Chondrocyte (in vitro differentiated cells): ENCODE measurements around the gene PPP1CC. TPM values are rescaled to one million over a fixed set of nuclear protein-coding genes. Genes with fewer than 3 reads are reported as not detected.
A peak's percentile ranks its signal among the peaks of the same experiment; 100 is the strongest.

Source experiments
- DNase-seq: peaks from one replicate; pipeline ENCODE4 v3.0.0; 2021; ENCODE audit warnings: mixed read lengths, low spot score
- H3K27ac Mint-ChIP-seq: one replicate; pipeline ENCODE4 v1.8.0; 2021; ENCODE audit warnings: mild to moderate bottlenecking, moderate library complexity, mixed read lengths; ENCODE audit not compliant: unreplicated experiment
- H3K27me3 Mint-ChIP-seq: 2 replicates; pipeline ENCODE4 v1.8.0; 2021; ENCODE audit warnings: low read depth, mixed read lengths
- H3K36me3 Mint-ChIP-seq: 2 replicates; pipeline ENCODE4 v1.8.0; 2021; ENCODE audit warnings: low read depth, mixed read lengths
- H3K4me1 Mint-ChIP-seq: 2 replicates; pipeline ENCODE4 v1.8.0; 2021; ENCODE audit warnings: low read depth, mild to moderate bottlenecking, mixed read lengths
- H3K4me3 Mint-ChIP-seq: one replicate; pipeline ENCODE4 v1.8.0; 2021; ENCODE audit warnings: mild to moderate bottlenecking, moderate library complexity, mixed read lengths; ENCODE audit not compliant: unreplicated experiment
- H3K9me3 Mint-ChIP-seq: 2 replicates; pipeline ENCODE4 v1.8.0; 2021; ENCODE audit warnings: low read depth, mixed read lengths
- total RNA-seq: library from RNA; stranded (reverse); gene quantifications from 3 replicates; pipeline ENCODE4 v1.2.1, GENCODE V29; 2021
- TF ChIP-seq, protein P1 (sequence below): fragments of 200-600 bp; sonication (generic); IDR thresholded peaks from 2 replicates; pipeline ENCODE4 v1.5.0; 2021; ENCODE audit warnings: antibody characterized with exemption, mild to moderate bottlenecking, moderate library complexity

The PPP1CC gene
- total RNA-seq, 1 donor from 2014 or later = 82.5 TPM

DNA sequence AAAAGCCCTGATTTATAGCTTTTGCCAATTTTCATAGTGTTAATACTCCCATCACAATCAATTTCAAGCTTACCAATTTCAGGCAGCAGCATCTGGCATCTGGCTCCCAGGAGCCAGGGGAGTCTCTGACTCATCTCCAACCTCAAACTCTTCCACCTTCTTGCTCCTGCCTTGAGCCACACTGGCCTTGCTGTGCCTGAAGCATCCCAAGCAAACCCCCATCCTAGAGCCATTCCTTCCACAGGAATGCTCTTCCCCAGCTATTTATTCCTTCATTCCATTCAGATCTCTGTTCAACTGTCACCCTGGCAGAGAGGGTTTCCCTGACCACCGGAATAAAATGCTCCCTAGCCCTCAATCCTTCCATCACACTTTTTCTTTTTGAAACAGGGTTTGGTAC lies 13.9 kb upstream of the PPP1CC start:
- Mint-ChIP-seq H3K4me1 (no peaks in the 10 kb centered on the region), H3K36me3 (no peaks in the 10 kb centered on the region), H3K9me3 (no peaks in the 10 kb centered on the region), H3K4me3 (no peak overlapping the region), H3K27me3 (no peaks in the 10 kb centered on the region), H3K27ac (no peak overlapping the region)
- TF ChIP-seq, protein P1, sequence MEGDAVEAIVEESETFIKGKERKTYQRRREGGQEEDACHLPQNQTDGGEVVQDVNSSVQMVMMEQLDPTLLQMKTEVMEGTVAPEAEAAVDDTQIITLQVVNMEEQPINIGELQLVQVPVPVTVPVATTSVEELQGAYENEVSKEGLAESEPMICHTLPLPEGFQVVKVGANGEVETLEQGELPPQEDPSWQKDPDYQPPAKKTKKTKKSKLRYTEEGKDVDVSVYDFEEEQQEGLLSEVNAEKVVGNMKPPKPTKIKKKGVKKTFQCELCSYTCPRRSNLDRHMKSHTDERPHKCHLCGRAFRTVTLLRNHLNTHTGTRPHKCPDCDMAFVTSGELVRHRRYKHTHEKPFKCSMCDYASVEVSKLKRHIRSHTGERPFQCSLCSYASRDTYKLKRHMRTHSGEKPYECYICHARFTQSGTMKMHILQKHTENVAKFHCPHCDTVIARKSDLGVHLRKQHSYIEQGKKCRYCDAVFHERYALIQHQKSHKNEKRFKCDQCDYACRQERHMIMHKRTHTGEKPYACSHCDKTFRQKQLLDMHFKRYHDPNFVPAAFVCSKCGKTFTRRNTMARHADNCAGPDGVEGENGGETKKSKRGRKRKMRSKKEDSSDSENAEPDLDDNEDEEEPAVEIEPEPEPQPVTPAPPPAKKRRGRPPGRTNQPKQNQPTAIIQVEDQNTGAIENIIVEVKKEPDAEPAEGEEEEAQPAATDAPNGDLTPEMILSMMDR = no peak
- DNase-seq = peak; percentile 1

DNA sequence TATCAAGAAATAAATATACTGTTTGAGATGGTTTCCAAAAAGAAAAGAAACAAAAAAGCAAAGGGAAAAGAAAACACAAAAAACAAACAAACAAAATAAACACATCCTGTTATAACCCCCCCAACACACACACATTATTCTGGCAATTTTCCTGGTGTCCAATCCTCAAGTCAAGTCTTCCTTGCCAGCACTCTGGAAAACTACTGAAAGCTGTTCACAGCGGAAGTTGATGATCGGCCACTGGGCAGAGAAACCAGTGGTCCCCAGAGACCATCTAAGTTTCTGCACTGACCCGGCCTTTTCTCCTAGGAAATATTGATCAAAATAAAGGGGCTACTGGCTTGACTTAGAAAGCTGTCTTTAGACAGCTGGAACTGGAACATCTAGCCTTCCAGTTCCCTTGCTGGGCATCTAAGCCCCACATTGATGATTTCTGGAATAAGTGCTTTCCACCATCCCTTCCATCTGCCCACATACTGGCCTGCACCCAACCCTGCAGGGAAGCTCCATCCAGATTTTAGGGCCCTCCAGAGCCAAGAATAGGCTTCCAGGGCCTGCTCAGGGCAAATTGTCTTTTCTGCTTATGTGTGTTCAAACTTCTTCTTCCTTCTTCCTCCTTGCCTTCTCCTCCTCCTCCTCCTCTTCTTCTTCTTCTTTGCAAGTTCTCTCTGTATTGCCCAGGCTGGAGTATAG lies 11.6 kb upstream of the PPP1CC start:
- peaks cover 3% of the 10 kb centered on the region for H3K4me1 Mint-ChIP-seq
- H3K27me3 Mint-ChIP-seq = no peaks in the 10 kb centered on the region
- TF ChIP-seq, protein P1 = no peak
- H3K4me3 Mint-ChIP-seq = no peak overlapping the region
- H3K9me3 Mint-ChIP-seq = no peaks in the 10 kb centered on the region
- peak; percentile 6 for DNase-seq
- no peak overlapping the region for H3K27ac Mint-ChIP-seq
- no peaks in the 10 kb centered on the region for H3K36me3 Mint-ChIP-seq

DNA sequence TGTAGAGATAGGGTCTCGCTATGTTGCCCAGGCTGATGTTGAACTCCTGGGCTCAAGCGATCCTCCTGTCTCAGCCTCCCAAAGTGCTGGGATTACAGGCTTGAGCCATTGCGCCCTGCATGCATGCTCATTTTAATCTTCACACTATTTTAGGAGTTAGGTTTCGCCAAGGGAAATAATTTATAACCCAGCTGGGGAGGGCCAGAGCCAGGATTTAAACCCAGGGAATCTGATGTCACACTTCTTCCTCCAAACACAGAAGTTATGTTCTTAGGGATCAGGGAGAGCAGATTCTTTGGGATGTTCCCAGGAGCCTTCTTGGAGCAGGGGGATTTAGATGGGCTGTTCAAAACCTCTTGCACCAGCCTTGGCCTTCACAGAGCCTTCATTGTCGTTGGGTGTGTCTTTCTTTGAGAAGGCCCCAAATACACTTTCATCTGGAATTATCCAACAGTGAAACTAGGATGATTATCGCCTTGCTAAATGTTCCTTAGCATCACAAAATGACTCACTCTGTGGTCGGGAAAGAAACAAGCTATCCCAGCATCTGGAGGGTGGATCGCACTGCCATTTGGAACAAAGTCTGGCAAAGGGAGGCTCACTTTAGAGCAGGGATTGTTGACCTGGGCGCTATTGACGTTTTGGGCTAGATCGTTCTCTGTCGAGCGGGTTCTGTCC lies 8.2 kb upstream of the PPP1CC start:
- DNase-seq = peak; percentile 19
- Mint-ChIP-seq H3K4me1 (peaks cover 3% of the 10 kb centered on the region), H3K27me3 (no peaks in the 10 kb centered on the region), H3K36me3 (no peaks in the 10 kb centered on the region), H3K9me3 (no peaks in the 10 kb centered on the region), H3K4me3 (no peak overlapping the region), H3K27ac (no peak overlapping the region)
- TF ChIP-seq, protein P1 = no peak

DNA sequence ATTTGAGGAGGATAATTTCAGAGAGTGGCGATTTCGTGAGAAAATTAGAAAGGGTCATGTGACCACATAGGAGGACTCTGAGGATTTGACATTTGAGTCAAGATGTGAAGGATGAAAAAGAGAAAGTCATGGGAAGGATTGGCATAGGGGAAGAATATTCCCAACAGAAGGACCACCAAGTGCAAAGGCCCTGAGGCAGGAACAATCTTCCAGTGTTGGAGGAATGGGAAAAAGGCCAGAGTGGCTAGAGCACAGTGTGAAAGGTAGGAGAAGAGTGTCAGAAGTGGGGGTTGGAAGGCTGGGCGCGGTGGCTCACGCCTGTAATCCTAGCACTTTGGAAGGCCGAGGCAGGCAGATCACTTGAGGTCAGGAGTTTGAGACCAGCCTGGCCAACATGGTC lies 3.9 kb upstream of the PPP1CC start:
- no peak overlapping the region for H3K4me3 Mint-ChIP-seq
- TF ChIP-seq, protein P1 = no peak
- H3K4me1 Mint-ChIP-seq = peaks cover 32% of the 10 kb centered on the region
- no peaks in the 10 kb centered on the region for H3K36me3 Mint-ChIP-seq
- H3K9me3 Mint-ChIP-seq = no peaks in the 10 kb centered on the region
- peak; percentile 42 for DNase-seq
- H3K27ac Mint-ChIP-seq = no peak overlapping the region
- H3K27me3 Mint-ChIP-seq = no peaks in the 10 kb centered on the region

DNA sequence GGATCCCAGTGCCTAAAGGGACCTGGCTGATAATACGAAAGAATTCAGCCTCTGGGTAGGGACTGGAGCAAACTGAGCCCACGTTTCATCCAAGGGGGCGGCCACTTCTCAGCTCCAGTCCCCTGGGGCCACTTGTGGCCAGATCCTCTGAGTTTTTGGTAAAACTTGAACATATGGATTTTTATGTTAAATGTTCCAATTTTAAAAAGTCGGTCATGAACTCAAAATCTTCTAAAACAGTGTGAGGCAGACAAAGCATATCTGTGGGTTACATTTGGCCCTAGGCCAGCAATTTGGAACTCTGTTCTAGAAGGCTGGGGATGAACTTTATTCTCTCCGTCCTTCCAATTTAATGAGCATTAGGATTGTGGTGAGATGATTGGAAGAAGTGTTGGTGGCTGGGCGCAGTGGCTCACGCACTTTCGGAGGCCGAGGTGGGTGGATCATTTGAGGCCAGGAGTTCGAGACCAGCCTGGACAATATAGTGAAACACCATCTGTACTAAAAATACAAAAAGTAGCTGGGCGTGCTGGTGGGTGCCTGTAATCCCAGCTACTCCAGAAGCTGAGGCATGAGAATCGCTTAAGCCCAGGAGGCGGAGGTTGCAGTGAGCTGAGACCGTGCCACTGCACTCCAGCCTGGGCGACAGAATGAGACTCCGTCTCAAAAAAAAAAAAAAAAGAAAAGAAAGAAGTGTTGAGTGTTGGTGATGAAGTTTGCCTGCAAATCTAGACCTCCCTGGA lies 3.0 kb upstream of the PPP1CC start:
- Mint-ChIP-seq H3K4me1 (peaks cover 38% of the 10 kb centered on the region), H3K27me3 (no peaks in the 10 kb centered on the region), H3K4me3 (no peak overlapping the region), H3K27ac (no peak overlapping the region), H3K9me3 (no peaks in the 10 kb centered on the region), H3K36me3 (no peaks in the 10 kb centered on the region)
- TF ChIP-seq, protein P1 = no peak
- DNase-seq = peak; percentile 22
